HG02970 (cell line): Measurements from ENCODE around the gene KRT77.
"Not testable (repeated sequence)": the region's sequence is repeated elsewhere in the genome, so short reads cannot be mapped to it uniquely, and the experiment has no call there.

Experiments
- ATAC-seq: cut with Tn5 transposase; IDR thresholded peaks from one replicate; pipeline ENCODE4 v1.9.1; 2021; ENCODE audit warnings: mild to moderate bottlenecking, moderate library complexity, moderate number of reproducible peaks; ENCODE audit not compliant: unreplicated experiment, low FRiP score

Gene KRT77

GRCh38 chr12:52679875-52680274, 23.4 kb downstream of the KRT77 start:
- ATAC-seq = no peak

- ATAC-seq = no peak
Observed at GRCh38 chr12:52677671-52678070, 25.7 kb downstream of the KRT77 start.

DNA sequence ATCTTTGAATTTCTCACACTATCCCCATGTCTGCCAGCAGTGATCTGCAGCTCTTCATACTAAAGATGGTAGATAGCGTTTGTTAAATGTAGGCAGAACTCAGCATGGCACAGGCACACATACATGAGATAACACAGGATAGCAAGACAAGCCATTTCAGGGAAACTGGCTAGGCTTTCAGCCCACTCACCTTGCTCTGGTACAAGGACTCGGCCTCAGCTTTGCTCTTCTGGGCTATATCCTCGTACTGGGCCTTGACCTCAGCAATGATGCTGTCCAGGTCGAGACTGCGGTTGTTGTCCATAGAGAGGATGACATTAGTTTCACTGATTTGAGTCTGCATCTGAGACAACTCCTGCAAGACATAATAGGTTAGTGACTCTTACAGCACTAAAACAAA, 26.2 kb downstream of the KRT77 start:
- no peak for ATAC-seq

DNA sequence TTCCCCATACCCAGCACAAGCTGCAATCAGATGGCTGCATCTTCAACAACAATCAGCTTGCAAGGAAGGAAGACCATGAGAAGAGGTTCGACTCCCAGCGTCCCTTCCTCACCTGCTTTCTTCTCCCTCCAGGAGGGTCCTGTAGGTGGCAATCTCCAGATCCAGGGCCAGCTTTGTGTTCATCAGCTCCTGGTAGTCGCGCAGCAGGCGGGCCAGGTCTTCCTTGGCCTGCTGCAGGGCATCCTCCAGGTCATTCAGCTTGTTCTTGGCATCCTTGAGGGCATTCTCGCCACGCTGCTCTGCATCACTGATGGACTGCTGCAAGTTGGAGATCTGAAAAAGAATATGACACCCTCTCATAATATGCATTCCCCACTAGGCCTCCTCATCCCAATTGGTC, 27.2 kb downstream of the KRT77 start:
- no peak for ATAC-seq

GRCh38 chr12:52675301-52675701, 28.0 kb downstream of the KRT77 start:
- no peak for ATAC-seq

- ATAC-seq = no peak
Observed at GRCh38 chr12:52674433-52674775, 28.9 kb downstream of the KRT77 start.

GRCh38 chr12:52673713-52674432, 29.5 kb downstream of the KRT77 start:
- ATAC-seq = no peak

GRCh38 chr12:52673217-52673616, 30.1 kb downstream of the KRT77 start:
- no peak for ATAC-seq

DNA sequence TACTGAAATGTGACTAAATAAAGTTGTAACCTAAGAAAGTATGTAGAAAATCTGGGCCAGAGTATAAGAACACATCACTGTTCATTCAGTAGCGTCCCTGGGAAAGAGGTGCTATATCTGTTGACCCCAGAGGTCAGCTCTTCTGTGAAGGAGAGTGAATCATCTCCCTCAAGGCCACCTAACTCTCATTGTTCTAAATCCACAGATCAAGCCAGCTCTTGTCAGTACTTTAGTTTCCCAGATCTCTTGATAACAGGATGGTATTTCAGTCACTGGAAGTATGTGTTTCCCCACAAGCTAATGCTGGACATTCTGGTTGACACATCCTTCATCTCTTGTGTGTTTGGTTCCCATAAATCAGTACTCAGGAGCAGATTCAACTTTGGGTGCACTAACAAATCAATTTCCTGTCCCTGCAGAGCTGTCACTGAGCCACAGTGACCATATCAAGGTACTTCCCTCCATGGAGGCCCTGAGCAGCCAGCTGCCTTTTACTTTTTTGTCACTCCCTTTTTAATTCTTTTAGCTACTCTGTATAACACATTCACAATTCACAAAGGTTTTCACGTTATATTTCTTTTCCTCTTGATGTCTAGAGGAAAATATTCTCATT, 30.9 kb downstream of the KRT77 start:
- ATAC-seq = no peak

- no peak for ATAC-seq
Observed at GRCh38 chr12:52670961-52671360, 32.4 kb downstream of the KRT77 start.

DNA sequence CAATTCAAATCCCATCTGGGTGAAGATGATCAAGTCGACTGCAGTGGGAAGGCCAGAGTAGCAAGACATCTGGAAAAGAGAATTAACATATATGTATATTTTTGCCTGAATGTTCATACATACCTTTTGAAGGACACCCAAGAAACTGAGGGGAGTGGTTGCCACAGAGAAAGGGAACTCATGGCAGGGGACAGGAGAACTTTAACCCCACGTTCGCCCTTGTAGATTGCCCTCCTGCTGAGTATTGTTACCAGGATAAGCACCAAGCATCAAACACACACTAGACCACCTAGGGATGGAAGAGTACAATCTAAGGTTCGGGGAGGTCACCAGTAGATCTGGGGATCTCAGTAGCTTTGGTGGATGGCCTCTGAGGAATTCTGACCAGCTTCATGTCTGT, 32.8 kb downstream of the KRT77 start:
- no peak for ATAC-seq

DNA sequence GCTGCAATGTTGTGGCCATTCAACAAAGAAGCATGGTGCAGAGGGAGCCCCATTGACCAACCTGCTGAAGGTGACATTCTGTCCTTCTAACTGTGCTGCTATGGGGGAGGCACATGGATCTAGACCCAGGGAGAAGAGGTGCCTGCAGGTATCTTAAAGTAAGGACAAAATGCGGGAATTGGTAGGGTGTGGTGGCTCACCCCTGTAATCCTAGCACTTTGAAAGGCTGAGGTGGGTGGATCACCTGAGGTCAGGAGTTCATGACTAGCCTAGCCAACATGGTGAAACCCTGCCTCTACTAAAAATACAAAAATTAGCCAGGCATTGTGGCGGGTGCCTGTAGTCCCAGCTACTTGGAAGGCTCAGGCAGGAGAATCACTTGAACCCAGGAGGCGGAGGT, 33.4 kb downstream of the KRT77 start:
- ATAC-seq = not testable (repeated sequence)

- no peak for ATAC-seq
Observed at GRCh38 chr12:52669426-52669825, 33.9 kb downstream of the KRT77 start.

- ATAC-seq = no peak
Observed at GRCh38 chr12:52667931-52668330, 35.4 kb downstream of the KRT77 start.

GRCh38 chr12:52667509-52667908, 35.8 kb downstream of the KRT77 start:
- ATAC-seq = no peak

- ATAC-seq = no peak
Observed at GRCh38 chr12:52666471-52666870, 36.9 kb downstream of the KRT77 start.

DNA sequence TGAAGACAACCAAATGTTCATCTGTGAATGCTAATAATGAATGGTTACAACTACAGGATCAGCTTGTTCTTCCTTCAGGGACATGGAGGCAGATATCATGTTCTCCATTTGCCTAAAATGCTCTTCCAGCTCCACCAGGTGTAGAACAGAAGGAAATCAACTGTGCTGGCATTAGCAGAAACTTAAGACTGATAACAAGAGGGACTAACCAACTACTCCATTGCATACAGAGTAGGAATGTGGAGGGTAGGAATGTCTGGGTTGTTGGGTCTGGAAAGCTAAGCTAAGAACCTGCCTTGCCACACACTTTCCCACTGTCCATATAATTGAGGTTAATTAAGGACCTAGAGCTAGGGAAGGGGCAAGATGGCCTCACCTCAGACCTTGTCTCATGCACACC, 39.9 kb downstream of the KRT77 start:
- ATAC-seq = no peak

DNA sequence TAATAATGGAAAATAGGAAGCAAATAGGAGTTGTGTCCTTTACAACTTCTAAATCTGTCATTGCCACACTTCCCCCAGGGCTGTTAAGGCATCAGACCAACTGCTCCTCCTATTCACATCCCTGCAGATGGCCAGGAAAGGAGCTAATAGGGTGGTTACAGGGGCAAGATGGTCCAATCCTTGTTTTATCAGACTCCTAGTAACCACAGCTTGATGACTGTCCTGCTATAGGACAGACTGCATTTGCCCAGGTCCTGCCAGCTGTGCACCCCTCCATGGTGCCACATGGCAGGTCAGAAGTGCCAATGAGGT, 40.5 kb downstream of the KRT77 start:
- ATAC-seq = no peak

- ATAC-seq = no peak
Observed at GRCh38 chr12:52662093-52662917, 41.0 kb downstream of the KRT77 start.

GRCh38 chr12:52661668-52662067, 41.7 kb downstream of the KRT77 start:
- no peak for ATAC-seq

DNA sequence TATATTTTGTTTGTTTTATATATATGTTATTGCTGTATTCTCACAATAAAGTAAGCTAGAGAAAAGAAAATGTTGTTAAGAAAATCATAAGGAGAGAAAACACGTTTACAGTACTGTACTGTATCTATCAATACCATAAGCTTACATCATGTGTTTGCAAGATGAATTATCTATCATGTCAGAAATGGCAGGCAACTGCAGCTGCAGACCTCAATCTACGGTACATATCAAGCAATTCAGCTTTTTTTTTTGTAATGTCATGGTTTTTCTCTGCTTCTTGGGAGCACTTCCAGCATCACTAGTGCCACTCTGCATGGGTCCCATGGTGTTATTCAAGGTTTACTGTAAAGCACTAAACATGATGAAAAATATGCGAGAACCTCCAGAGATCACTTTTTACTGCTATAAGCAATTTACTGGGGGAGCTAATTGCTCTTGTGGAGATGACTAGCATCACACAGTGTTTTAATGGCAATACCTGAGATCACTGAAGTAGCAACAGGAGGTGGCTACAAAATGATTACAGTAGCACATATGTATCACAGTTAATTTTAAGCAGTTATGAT, 42.3 kb downstream of the KRT77 start:
- no peak for ATAC-seq
